Superior temporal gyrus (tissue), 1 donor: Measurements from ENCODE around the gene PYGL.
"Not testable (repeated sequence)": the region's sequence is repeated elsewhere in the genome, so short reads cannot be mapped to it uniquely, and the experiment has no call there.

Experiments
- DNase-seq: peaks from one replicate; pipeline ENCODE4 v3.0.0-alpha.2; 2016; ENCODE audit errors: extremely low spot score

PYGL gene

DNA sequence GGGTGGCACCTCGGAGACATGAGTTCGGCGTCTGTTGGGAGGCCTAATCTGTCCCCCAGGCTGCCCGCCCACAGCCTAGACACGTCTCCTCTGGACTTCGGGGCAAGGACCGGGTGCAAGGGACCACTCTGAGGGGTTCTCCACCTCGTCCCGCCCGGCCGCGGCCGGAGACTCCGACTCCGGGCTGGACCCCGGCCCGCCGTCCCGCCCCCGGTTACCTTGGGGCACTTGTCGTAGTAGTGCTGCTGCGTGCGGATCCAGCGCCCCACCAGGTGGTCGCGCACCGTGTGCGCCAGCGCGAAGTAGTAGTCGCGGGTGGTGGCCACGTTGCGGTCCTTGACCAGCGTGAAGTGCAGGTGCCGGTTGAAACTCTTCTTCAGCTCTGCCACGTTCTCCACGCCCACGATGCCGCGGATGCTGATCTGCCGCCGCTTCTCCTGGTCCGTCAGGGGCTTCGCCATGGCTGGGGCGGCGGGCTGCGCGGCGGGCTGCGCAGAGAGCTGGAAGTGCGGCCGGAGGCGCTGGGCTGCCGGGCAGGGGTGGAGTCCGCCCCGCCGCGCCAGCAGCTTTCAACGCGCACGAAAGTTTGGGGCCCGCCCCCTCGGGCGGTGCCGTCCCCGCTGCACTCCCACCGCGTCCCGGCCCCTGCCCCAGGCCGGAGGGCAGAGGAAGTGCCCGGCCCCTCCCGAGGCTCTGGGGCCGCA, at the start of gene PYGL:
TSS of gene PYGL (minus strand) at position 541 of the 704 bp plus-strand sequence. CDS start at position 461, 80 bp downstream.
- no peak for DNase-seq

- peak; percentile 79 for DNase-seq
These were observed 41.6 kb upstream of the PYGL start for GRCh38 chr14:50985859-50986331.

DNA sequence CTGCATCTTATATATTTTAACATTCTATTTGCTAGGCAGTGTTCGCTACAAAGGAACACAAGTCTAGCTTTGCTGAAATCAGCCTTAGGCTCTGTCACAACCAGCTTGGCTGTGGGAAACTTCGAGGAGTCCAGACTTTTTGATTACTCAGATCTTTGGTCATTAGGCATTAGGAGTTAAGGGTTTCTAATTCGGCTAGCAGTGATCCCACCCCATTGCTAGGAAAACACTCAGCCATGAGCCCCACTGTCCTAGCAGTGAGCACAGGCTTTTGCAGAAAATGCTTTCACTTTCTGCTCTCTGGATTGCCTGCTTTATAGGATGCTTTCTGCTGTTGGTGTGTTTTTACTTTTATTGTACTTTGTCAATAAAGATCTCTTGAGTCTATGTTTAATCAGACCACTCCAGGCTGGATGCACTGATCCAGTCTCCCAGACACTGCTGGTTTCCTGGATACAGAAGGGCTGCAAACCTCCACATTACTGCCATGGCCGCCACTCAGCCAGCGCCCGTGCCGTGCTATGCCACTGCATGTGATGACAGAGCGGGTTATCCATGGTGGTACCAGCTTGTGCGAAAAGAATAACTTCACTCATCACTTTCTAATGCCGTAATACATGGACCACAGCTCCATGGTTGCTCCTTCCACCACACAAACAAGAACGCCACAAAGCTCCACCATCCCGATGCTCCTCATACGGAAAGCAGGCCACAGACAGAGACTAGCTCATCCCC, 41.0 kb upstream of the PYGL start:
- DNase-seq, result peak; percentile 80

- DNase-seq, result no peak
These were observed 39.9 kb upstream of the PYGL start for GRCh38 chr14:50984036-50984710.

- no peak for DNase-seq
These were observed 35.9 kb upstream of the PYGL start for GRCh38 chr14:50979941-50980850.

DNA sequence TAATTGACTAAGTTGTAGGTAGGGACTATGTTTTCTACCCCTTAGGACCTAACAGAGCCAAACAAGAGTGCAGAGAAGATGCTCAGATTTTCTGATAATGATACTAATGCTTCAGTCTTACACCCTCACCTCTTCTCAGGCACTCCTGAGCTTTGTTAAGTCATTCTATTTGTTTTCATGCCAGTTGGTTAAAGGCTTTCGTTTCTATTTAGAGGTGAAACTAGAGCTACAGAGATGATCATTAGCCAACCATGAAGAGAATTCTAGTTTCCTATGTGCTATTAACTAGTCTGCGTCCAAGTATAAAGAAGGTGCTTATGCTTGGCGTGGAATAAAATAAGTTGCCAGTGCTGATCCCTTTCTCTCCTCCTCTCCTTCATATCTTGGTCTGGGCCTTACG, 34.6 kb upstream of the PYGL start:
- DNase-seq, result no peak

GRCh38 chr14:50978529-50978871, 34.2 kb upstream of the PYGL start:
- no peak for DNase-seq

DNA sequence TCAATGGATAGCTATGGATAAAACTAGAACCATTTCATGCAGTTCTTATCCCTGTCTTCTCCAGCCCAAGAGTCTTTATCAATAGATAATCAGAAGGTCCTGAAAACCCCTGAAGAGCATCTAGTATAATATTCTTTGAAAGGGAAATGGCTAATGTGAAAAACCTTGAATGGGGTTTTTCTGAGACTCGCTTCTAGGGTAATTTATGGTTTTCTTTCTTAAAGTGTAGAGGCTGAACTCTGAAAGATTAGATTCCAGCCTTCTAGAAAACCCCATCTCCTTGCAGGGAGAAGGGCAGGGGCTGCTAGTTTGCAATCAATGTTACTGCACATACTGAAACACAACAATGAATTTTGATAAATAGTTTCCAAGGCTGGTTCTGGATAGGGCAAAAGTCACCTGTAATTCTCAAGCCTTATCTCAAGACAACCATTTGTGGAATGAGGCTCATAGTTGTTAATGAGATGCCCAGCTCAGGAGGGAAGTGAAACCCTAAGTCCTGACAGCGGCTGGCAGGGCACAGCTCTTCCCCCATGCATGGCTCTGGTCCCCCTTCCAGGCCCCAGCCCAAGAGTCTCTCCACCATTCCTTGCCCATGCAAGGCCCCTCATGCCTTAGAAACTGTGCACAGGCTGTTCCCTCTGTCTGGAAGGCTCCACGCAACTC, 33.7 kb upstream of the PYGL start:
- DNase-seq, result no peak

- no peak for DNase-seq
These were observed 29.8 kb upstream of the PYGL start for GRCh38 chr14:50974118-50974517.

- DNase-seq, result no peak
These were observed 28.5 kb upstream of the PYGL start for GRCh38 chr14:50972734-50973133.

DNA sequence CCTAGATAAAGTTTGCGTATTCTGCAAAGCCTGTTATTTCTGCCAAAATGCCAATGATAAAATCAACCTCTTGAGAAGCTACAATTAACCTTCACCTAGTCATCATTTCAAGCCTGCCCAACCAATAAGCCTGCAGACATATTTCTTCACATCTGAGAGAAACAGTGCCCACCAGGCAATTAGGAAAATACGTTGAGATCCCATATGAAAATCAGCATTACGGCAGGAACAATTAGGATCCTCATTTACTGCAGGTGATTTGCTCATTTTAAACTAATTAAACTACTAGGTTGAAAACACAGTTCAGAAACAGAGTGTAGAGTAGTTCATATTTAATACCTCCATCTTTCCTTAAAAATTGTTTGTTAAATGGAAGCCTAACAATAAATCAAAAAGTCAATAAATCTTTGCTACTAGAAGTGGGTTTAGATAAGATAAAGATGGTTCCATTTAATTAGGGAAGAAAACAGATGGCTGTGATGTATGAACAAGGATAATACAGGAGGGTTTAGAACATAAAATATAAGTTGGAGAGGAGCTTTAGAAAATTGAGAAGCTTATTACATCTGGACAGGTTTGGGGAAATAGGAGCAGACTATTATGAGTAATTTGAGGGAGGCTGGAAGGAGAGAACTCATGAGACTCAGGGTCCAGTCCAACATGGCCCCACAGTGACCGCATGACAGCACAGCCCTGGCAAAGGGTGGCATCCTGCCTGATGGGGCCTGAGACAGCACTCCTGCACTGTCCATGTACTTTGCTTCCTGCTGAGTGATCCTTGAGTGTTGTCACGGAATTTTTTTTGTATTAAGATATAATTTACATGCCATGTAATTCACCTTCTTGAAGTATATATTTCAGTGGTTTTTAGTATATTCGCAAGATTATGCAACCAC, 26.9 kb upstream of the PYGL start:
- no peak for DNase-seq

GRCh38 chr14:50967790-50968189, 23.5 kb upstream of the PYGL start:
- no peak for DNase-seq

DNA sequence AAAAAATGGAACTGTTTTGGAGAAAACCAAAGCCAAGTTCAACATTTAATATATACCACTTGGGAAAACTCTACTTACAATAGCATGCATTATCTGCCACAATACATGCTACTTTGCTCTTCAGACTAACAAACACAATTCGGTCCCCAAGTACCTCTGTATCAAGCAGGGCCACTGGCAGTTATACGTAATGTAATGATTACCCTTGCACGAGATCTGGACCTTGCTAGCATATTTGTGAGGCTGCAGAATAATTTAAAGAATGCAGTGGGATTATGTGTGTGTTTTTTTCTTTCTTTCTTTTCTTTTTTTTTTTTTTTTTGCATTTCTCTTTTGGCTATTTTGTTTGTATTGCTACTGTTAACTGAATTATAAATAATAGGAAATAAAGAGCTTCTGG, 22.8 kb upstream of the PYGL start:
- DNase-seq, result no peak

GRCh38 chr14:50964683-50965390, 20.6 kb upstream of the PYGL start:
- DNase-seq, result peak; percentile 75

DNA sequence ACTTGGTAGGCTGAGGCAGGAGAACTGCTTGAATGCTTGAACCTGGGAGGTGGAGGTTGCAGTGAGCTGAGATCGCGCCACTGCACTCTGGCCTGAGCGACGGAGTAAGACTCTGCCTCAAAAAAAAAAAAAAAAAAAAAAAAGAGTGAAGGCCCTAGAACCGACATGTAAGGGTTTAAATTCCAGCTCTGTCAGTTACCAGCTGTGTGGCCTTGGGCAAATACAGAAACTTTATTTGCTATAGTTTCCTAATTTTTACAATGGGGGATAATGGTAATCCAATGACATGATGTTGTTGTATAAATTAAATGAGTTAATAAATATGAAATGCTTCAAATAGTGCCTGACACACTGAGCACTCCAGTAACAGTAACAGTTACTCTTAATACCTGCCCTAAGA, 19.6 kb upstream of the PYGL start:
- no peak for DNase-seq

GRCh38 chr14:50961605-50962221, 17.4 kb upstream of the PYGL start:
- DNase-seq, result peak; percentile 57

- no peak for DNase-seq
These were observed 13.0 kb upstream of the PYGL start for GRCh38 chr14:50957296-50957695.

DNA sequence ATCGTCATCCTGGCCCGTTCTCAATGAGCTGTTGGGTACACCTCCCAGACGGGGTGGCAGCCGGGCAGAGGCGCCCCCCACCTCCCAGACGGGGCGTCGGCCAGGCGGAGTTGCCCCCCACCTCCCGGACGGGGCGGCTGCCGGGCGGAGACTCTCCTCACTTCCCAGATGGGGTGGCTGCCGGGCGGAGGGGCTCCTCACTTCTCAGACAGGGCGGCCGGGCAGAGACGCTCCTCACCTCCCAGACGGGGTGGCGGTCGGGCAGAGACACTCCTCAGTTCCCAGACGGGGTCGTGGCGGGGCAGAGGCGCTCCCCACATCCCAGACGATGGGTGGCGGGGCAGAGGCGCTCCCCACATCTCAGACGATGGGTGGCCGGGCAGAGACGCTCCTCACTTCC, 12.1 kb upstream of the PYGL start:
- not testable (repeated sequence) for DNase-seq
